Measurements from ENCODE around the gene ZAP70.

The ZAP70 gene

DNA sequence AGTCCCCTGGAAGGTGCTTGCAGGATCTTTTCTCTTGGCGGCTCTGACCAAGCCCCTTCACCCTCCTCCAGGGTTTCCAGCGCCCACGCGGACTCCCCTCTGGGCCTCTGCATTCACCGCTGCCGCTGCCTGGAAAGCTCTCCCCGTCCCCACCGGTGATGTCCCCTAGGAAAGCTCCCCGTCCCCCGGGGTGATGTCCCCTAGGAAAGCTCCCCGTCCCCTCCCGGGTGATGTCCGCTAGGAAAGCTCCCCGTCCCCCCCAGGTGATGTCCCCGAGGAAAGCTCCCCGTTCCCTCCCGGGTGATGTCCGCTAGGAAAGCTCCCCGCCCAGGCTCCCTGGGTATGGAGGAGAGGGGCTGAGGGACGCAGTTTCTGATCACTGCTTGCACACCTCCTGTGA lies 27.9 kb downstream of the ZAP70 start:
- H3K9me3 ChIP-seq (ENCODE audit: control insufficient read depth, low read length), result no peaks in the 10 kb centered on the region
- peaks cover 7% of the 10 kb centered on the region for H3K36me3 ChIP-seq (ENCODE audit: control insufficient read depth, insufficient read depth, low read length)
- H3K27me3 ChIP-seq (ENCODE audit: control insufficient read depth, insufficient read depth, low read length), result no peaks in the 10 kb centered on the region
- no peak overlapping the region for H3K4me3 ChIP-seq (ENCODE audit: low read length)
- no peak overlapping the region for H3K9ac ChIP-seq (ENCODE audit: low read length)
- peaks cover 4% of the 10 kb centered on the region for H3K4me1 ChIP-seq (ENCODE audit: control insufficient read depth, insufficient read depth, low read length)

DNA sequence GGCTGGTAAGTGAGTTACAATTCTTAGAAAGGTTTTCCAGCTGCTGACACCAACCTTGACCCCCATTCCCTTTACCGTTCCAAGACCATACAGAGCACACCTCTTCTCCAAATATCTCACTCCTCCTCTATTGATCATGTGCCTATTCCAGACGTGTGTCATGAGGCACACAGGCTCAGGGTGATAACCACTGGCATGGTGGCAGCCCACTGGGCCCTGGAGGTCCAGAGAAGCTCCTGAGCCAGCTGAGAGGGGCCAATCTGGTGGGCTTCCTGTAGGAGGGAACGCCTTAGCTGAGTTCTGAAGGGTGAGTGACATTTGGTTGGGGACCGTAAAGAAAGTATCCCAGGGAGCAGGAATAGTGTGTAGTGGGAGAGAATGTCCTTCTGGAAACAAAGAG lies 28.3 kb downstream of the ZAP70 start:
- H3K4me3 ChIP-seq (ENCODE audit: low read length), result no peak overlapping the region
- no peaks in the 10 kb centered on the region for H3K27me3 ChIP-seq (ENCODE audit: control insufficient read depth, insufficient read depth, low read length)
- peaks cover 4% of the 10 kb centered on the region for H3K4me1 ChIP-seq (ENCODE audit: control insufficient read depth, insufficient read depth, low read length)
- H3K9ac ChIP-seq (ENCODE audit: low read length), result no peak overlapping the region
- peaks cover 7% of the 10 kb centered on the region for H3K36me3 ChIP-seq (ENCODE audit: control insufficient read depth, insufficient read depth, low read length)
- no peaks in the 10 kb centered on the region for H3K9me3 ChIP-seq (ENCODE audit: control insufficient read depth, low read length)

DNA sequence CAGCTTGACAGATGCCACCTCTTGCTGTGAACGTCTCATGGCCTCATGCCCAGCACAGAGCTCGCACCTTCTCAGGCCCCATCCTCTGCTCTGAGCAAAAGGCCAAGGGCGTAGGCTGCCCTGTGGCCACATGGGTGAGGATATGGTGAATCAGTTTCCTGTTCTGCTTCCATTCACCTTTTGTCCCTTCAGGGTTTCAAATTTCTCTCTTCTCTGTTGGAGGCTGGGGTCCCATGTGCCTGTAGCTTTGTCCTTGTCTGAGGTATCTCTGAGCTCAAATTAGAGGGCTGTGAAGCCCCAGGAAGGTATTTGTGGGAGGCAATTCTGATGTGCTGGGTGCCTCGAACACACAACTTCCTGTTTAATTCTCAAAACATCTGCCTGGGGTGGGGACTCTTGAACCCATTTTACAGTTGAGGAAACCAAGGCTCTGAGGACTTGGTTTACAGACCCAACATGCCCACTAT lies 29.0 kb downstream of the ZAP70 start:
- Histone ChIP-seq H3K36me3 (ENCODE audit: control insufficient read depth, insufficient read depth, low read length) (peaks cover 7% of the 10 kb centered on the region), H3K4me1 (ENCODE audit: control insufficient read depth, insufficient read depth, low read length) (peaks cover 4% of the 10 kb centered on the region), H3K27me3 (ENCODE audit: control insufficient read depth, insufficient read depth, low read length) (no peaks in the 10 kb centered on the region), H3K4me3 (ENCODE audit: low read length) (no peak overlapping the region), H3K9ac (ENCODE audit: low read length) (no peak overlapping the region), H3K9me3 (ENCODE audit: control insufficient read depth, low read length) (no peaks in the 10 kb centered on the region)

DNA sequence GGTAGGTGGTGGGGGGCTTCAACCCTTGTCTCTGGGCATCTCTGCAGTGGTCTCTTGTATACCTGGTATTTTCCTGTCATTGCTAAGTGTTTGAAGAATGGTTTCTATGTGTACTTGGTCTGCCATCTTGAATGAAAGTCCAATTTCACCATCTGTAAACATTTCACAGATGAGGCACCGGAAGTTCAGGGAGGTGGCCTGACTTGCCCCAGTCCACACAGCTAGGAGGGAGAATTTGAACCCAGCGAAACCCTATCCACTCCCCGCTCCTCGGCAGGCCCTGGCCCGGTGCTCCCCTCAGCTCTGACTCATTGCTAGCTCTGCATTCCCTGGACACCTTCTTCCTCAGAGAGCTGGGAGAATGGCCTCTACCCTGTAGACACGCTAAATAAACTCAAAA lies 30.5 kb downstream of the ZAP70 start:
- H3K9ac ChIP-seq (ENCODE audit: low read length), result no peak overlapping the region
- no peaks in the 10 kb centered on the region for H3K9me3 ChIP-seq (ENCODE audit: control insufficient read depth, low read length)
- peaks cover 7% of the 10 kb centered on the region for H3K36me3 ChIP-seq (ENCODE audit: control insufficient read depth, insufficient read depth, low read length)
- H3K4me1 ChIP-seq (ENCODE audit: control insufficient read depth, insufficient read depth, low read length), result peaks cover 4% of the 10 kb centered on the region
- no peaks in the 10 kb centered on the region for H3K27me3 ChIP-seq (ENCODE audit: control insufficient read depth, insufficient read depth, low read length)
- no peak overlapping the region for H3K4me3 ChIP-seq (ENCODE audit: low read length)

DNA sequence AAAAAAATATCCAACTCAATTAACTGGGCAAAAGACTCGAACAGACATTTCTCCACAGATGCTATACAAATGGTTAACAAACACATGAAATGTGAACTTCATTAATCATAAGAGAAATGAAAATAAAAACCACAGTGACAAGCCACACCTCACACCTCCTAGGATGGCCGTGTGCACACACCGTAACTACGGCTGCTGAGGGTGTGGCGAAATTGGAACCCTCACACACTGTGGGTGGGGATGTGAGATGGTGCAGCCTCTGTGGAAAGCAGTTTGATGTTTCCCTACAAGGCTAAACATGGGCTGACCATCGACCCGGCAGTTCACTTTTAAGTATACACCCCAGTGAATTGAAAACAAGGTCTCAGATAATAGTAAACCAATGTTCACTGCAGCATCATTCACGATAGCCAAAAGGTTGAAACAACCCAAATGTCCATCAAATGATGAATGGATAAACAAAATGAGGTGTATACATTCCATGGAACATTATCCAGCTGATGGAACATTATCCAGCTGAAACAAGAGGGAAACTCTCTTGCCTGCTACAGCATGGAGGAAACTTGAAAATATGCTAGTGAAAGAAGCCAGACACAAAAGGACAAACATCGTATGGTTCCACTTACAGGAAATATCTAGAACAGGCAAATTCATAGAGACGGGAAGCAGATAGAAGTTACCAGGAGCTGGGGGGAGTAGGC lies 32.2 kb downstream of the ZAP70 start:
- peaks cover 8% of the 10 kb centered on the region for H3K36me3 ChIP-seq (ENCODE audit: control insufficient read depth, insufficient read depth, low read length)
- no peaks in the 10 kb centered on the region for H3K9me3 ChIP-seq (ENCODE audit: control insufficient read depth, low read length)
- no peak overlapping the region for H3K9ac ChIP-seq (ENCODE audit: low read length)
- no peak overlapping the region for H3K4me3 ChIP-seq (ENCODE audit: low read length)
- H3K27me3 ChIP-seq (ENCODE audit: control insufficient read depth, insufficient read depth, low read length), result no peaks in the 10 kb centered on the region
- H3K4me1 ChIP-seq (ENCODE audit: control insufficient read depth, insufficient read depth, low read length), result peaks cover 2% of the 10 kb centered on the region

- no peak overlapping the region for H3K9ac ChIP-seq (ENCODE audit: low read length)
- H3K9me3 ChIP-seq (ENCODE audit: control insufficient read depth, low read length), result no peaks in the 10 kb centered on the region
- H3K4me1 ChIP-seq (ENCODE audit: control insufficient read depth, insufficient read depth, low read length), result no peaks in the 10 kb centered on the region
- no peak overlapping the region for H3K4me3 ChIP-seq (ENCODE audit: low read length)
- H3K36me3 ChIP-seq (ENCODE audit: control insufficient read depth, insufficient read depth, low read length), result peaks cover 15% of the 10 kb centered on the region
- H3K27me3 ChIP-seq (ENCODE audit: control insufficient read depth, insufficient read depth, low read length), result no peaks in the 10 kb centered on the region
Measured at GRCh38 chr2:97747285-97747684, 33.9 kb downstream of the ZAP70 start.

DNA sequence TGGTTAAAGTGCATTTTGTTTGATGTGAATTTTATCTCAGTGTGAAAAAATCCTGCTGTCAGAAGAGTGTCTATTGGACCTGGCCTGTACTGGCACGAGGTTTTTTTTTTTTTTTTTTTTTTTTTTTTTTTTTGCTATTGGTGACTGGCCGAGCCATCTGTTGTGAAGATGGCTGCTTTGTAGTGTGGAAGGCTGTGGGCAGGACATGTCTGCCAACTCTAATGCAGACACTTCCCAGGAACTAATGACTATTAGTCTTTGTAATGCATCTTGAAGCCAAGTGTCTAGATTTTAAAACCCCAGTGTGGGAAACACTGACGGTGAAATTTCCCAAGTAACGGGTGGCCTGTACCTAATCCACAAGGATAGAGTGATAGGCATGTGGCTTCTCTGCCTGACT lies 34.3 kb downstream of the ZAP70 start:
- no peak overlapping the region for H3K4me3 ChIP-seq (ENCODE audit: low read length)
- H3K9ac ChIP-seq (ENCODE audit: low read length), result no peak overlapping the region
- no peaks in the 10 kb centered on the region for H3K27me3 ChIP-seq (ENCODE audit: control insufficient read depth, insufficient read depth, low read length)
- peaks cover 15% of the 10 kb centered on the region for H3K36me3 ChIP-seq (ENCODE audit: control insufficient read depth, insufficient read depth, low read length)
- H3K4me1 ChIP-seq (ENCODE audit: control insufficient read depth, insufficient read depth, low read length), result no peaks in the 10 kb centered on the region
- H3K9me3 ChIP-seq (ENCODE audit: control insufficient read depth, low read length), result no peaks in the 10 kb centered on the region

- no peaks in the 10 kb centered on the region for H3K9me3 ChIP-seq (ENCODE audit: control insufficient read depth, low read length)
- peaks cover 7% of the 10 kb centered on the region for H3K36me3 ChIP-seq (ENCODE audit: control insufficient read depth, insufficient read depth, low read length)
- no peaks in the 10 kb centered on the region for H3K27me3 ChIP-seq (ENCODE audit: control insufficient read depth, insufficient read depth, low read length)
- no peak overlapping the region for H3K4me3 ChIP-seq (ENCODE audit: low read length)
- H3K9ac ChIP-seq (ENCODE audit: low read length), result no peak overlapping the region
- no peaks in the 10 kb centered on the region for H3K4me1 ChIP-seq (ENCODE audit: control insufficient read depth, insufficient read depth, low read length)
Measured at GRCh38 chr2:97749581-97749980, 36.2 kb downstream of the ZAP70 start.

GRCh38 chr2:97750017-97750416 lies 36.6 kb downstream of the ZAP70 start:
- Histone ChIP-seq H3K9me3 (ENCODE audit: control insufficient read depth, low read length) (no peaks in the 10 kb centered on the region), H3K4me1 (ENCODE audit: control insufficient read depth, insufficient read depth, low read length) (no peaks in the 10 kb centered on the region), H3K27me3 (ENCODE audit: control insufficient read depth, insufficient read depth, low read length) (no peaks in the 10 kb centered on the region), H3K36me3 (ENCODE audit: control insufficient read depth, insufficient read depth, low read length) (peaks cover 7% of the 10 kb centered on the region), H3K9ac (ENCODE audit: low read length) (no peak overlapping the region), H3K4me3 (ENCODE audit: low read length) (no peak overlapping the region)

GRCh38 chr2:97751752-97752151 lies 38.4 kb downstream of the ZAP70 start:
- no peaks in the 10 kb centered on the region for H3K27me3 ChIP-seq (ENCODE audit: control insufficient read depth, insufficient read depth, low read length)
- no peaks in the 10 kb centered on the region for H3K4me1 ChIP-seq (ENCODE audit: control insufficient read depth, insufficient read depth, low read length)
- H3K9ac ChIP-seq (ENCODE audit: low read length), result no peak overlapping the region
- H3K4me3 ChIP-seq (ENCODE audit: low read length), result no peak overlapping the region
- H3K36me3 ChIP-seq (ENCODE audit: control insufficient read depth, insufficient read depth, low read length), result peaks cover 7% of the 10 kb centered on the region
- H3K9me3 ChIP-seq (ENCODE audit: control insufficient read depth, low read length), result no peaks in the 10 kb centered on the region

- H3K27me3 ChIP-seq (ENCODE audit: control insufficient read depth, insufficient read depth, low read length), result no peaks in the 10 kb centered on the region
- H3K4me1 ChIP-seq (ENCODE audit: control insufficient read depth, insufficient read depth, low read length), result no peaks in the 10 kb centered on the region
- H3K36me3 ChIP-seq (ENCODE audit: control insufficient read depth, insufficient read depth, low read length), result peaks cover 7% of the 10 kb centered on the region
- H3K9ac ChIP-seq (ENCODE audit: low read length), result no peak overlapping the region
- H3K4me3 ChIP-seq (ENCODE audit: low read length), result no peak overlapping the region
- H3K9me3 ChIP-seq (ENCODE audit: control insufficient read depth, low read length), result no peaks in the 10 kb centered on the region
Measured at GRCh38 chr2:97752342-97753334, 39.3 kb downstream of the ZAP70 start.

GRCh38 chr2:97754690-97755346 lies 41.4 kb downstream of the ZAP70 start:
- no peak overlapping the region for H3K4me3 ChIP-seq (ENCODE audit: low read length)
- H3K27me3 ChIP-seq (ENCODE audit: control insufficient read depth, insufficient read depth, low read length), result no peaks in the 10 kb centered on the region
- H3K9ac ChIP-seq (ENCODE audit: low read length), result no peak overlapping the region
- H3K9me3 ChIP-seq (ENCODE audit: control insufficient read depth, low read length), result no peaks in the 10 kb centered on the region
- H3K36me3 ChIP-seq (ENCODE audit: control insufficient read depth, insufficient read depth, low read length), result peaks cover 19% of the 10 kb centered on the region
- H3K4me1 ChIP-seq (ENCODE audit: control insufficient read depth, insufficient read depth, low read length), result peaks cover 17% of the 10 kb centered on the region

Data from mucosa of stomach (tissue), 1 donor.